Neural progenitor cell (in vitro differentiated cells): ENCODE measurements around the gene SPEN. TPM values are rescaled to one million over a fixed set of nuclear protein-coding genes. Genes with fewer than 3 reads are reported as not detected.

Source experiments
- DNase-seq: peaks from one replicate; pipeline ENCODE4 v3.0.0-alpha.2; 2016; ENCODE audit warnings: low spot score
- H2AFZ ChIP-seq: fragments of 200-600 bp; sonication (generic); replicated peaks from 2 replicates; pipeline ENCODE4 v1.6.1; 2016; ENCODE audit warnings: antibody characterized with exemption
- H3F3A ChIP-seq: fragments of 200-600 bp; sonication (generic); 2 replicates; pipeline ENCODE4 v1.6.1; 2016; ENCODE audit warnings: antibody characterized with exemption, low read depth
- H3K27ac ChIP-seq: fragments of 200-600 bp; sonication (generic); 2 replicates; pipeline ENCODE4 v1.5.1; 2016; ENCODE audit warnings: mild to moderate bottlenecking
- H3K27me3 ChIP-seq: fragments of 200-600 bp; sonication (generic); 2 replicates; pipeline ENCODE4 v1.6.1; 2016; ENCODE audit warnings: mild to moderate bottlenecking, moderate library complexity
- H3K36me3 ChIP-seq: fragments of 200-600 bp; sonication (generic); 2 replicates; pipeline ENCODE4 v1.5.1; 2016
- H3K4me1 ChIP-seq: fragments of 200-600 bp; sonication (generic); 2 replicates; pipeline ENCODE4 v1.6.1; 2016; ENCODE audit warnings: mixed run types
- H3K4me2 ChIP-seq: fragments of 200-600 bp; sonication (generic); 2 replicates; pipeline ENCODE4 v1.6.1; 2016
- H3K4me3 ChIP-seq: fragments of 200-600 bp; sonication (generic); 2 replicates; pipeline ENCODE4 v1.5.1; 2016
- H3K79me2 ChIP-seq: fragments of 200-600 bp; sonication (generic); 2 replicates; pipeline ENCODE4 v1.6.1; 2016; ENCODE audit warnings: low read depth
- H3K9ac ChIP-seq: fragments of 200-600 bp; sonication (generic); 2 replicates; pipeline ENCODE4 v1.6.1; 2016
- H3K9me3 ChIP-seq: fragments of 200-600 bp; sonication (generic); 2 replicates; pipeline ENCODE4 v1.5.1; 2016; ENCODE audit warnings: low read depth
- H4K20me1 ChIP-seq: fragments of 200-600 bp; sonication (generic); 2 replicates; pipeline ENCODE4 v1.6.1; 2016; ENCODE audit warnings: low read depth
- H3K27ac Mint-ChIP-seq: 3 replicates; pipeline ENCODE4 v1.8.0; 2021; ENCODE audit warnings: mixed read lengths
- H3K27me3 Mint-ChIP-seq: 2 replicates; pipeline ENCODE4 v1.8.0; 2022; ENCODE audit warnings: low read depth, mild to moderate bottlenecking, inconsistent platforms, moderate library complexity, mixed read lengths; ENCODE audit not compliant: insufficient read depth
- H3K36me3 Mint-ChIP-seq: 3 replicates; pipeline ENCODE4 v1.8.0; 2021; ENCODE audit warnings: mixed read lengths
- H3K4me1 Mint-ChIP-seq: 3 replicates; pipeline ENCODE4 v1.8.0; 2021; ENCODE audit warnings: mixed read lengths
- H3K4me3 Mint-ChIP-seq: 3 replicates; pipeline ENCODE4 v1.8.0; 2021; ENCODE audit warnings: mild to moderate bottlenecking, moderate library complexity, mixed read lengths
- H3K9me3 Mint-ChIP-seq: 3 replicates; pipeline ENCODE4 v1.8.0; 2020; ENCODE audit warnings: mixed read lengths
- EZH2 ChIP-seq: fragments of 200-600 bp; sonication (generic); IDR thresholded peaks from 2 replicates; pipeline ENCODE4 v1.6.1; 2017; ENCODE audit warnings: antibody characterized with exemption, mild to moderate bottlenecking, moderate library complexity
- EZH2phosphoT487 ChIP-seq: fragments of 200-600 bp; sonication (generic); IDR thresholded peaks from 2 replicates; pipeline ENCODE4 v1.6.1; 2017; ENCODE audit warnings: antibody characterized with exemption
- total RNA-seq: library from RNA; depleted of rRNA; stranded (reverse); fragments of >200 nt; gene quantifications from 2 replicates; pipeline ENCODE4 v1.2.3, GENCODE V29; 2015; ENCODE audit warnings: low replicate concordance
- TF ChIP-seq, protein P1 (sequence below): fragments of 200-600 bp; sonication (generic); IDR thresholded peaks from 2 replicates; pipeline ENCODE4 v1.5.1; 2017; ENCODE audit warnings: antibody characterized with exemption, mild to moderate bottlenecking

The SPEN gene
- total RNA-seq, 1 donor from 2014 or later = 59.6 TPM

DNA sequence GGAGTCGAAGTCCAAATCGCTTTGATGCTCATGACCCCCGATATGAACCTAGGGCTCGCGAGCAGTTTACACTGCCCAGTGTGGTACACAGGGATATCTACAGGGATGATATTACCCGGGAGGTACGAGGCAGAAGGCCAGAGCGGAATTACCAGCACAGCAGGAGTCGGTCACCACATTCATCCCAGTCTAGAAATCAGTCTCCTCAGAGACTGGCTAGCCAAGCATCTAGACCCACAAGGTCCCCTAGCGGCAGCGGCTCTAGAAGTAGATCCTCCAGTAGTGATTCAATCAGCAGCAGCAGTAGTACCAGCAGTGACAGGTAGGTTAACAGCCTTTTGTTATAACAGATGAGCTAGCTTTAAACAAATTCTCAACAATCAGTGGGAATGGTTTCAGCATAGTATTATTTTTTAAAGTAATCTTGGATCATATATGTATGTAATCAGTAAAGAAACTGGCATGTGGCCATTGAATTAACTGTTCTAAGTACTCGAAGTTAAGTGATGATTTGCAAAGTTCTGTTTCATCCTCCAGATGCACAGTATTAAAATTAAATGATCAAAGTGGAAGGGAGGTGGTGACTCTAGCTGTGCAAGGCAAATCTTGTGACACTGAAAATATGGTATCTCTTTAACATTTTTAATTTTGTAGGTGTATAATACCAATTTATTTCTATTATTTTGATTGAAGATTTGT, 29.0 kb downstream of the SPEN start:
- Mint-ChIP-seq H3K9me3 (no peaks in the 10 kb centered on the region), H3K36me3 (peaks cover 32% of the 10 kb centered on the region), H3K27me3 (no peaks in the 10 kb centered on the region), H3K27ac (no peak overlapping the region), H3K4me3 (no peak overlapping the region), H3K4me1 (peaks cover 13% of the 10 kb centered on the region)
- H3K9me3 ChIP-seq = no peaks in the 10 kb centered on the region
- H3K27me3 ChIP-seq = no peaks in the 10 kb centered on the region
- H3K36me3 ChIP-seq = peaks cover 20% of the 10 kb centered on the region
- no peak overlapping the region for H3K4me2 ChIP-seq
- H3K9ac ChIP-seq = no peak overlapping the region
- H3K79me2 ChIP-seq = peaks cover 98% of the 10 kb centered on the region
- peaks cover 33% of the 10 kb centered on the region for H3F3A ChIP-seq
- no peak overlapping the region for H3K4me3 ChIP-seq
- peaks cover 92% of the 10 kb centered on the region for H4K20me1 ChIP-seq
- TF ChIP-seq, protein P1, sequence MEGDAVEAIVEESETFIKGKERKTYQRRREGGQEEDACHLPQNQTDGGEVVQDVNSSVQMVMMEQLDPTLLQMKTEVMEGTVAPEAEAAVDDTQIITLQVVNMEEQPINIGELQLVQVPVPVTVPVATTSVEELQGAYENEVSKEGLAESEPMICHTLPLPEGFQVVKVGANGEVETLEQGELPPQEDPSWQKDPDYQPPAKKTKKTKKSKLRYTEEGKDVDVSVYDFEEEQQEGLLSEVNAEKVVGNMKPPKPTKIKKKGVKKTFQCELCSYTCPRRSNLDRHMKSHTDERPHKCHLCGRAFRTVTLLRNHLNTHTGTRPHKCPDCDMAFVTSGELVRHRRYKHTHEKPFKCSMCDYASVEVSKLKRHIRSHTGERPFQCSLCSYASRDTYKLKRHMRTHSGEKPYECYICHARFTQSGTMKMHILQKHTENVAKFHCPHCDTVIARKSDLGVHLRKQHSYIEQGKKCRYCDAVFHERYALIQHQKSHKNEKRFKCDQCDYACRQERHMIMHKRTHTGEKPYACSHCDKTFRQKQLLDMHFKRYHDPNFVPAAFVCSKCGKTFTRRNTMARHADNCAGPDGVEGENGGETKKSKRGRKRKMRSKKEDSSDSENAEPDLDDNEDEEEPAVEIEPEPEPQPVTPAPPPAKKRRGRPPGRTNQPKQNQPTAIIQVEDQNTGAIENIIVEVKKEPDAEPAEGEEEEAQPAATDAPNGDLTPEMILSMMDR = peak; percentile 46
- no peak for TF ChIP-seq EZH2
- no peaks in the 10 kb centered on the region for H3K4me1 ChIP-seq
- DNase-seq = peak; percentile 71
- H3K27ac ChIP-seq = no peak overlapping the region
- H2AFZ ChIP-seq = no peak overlapping the region

DNA sequence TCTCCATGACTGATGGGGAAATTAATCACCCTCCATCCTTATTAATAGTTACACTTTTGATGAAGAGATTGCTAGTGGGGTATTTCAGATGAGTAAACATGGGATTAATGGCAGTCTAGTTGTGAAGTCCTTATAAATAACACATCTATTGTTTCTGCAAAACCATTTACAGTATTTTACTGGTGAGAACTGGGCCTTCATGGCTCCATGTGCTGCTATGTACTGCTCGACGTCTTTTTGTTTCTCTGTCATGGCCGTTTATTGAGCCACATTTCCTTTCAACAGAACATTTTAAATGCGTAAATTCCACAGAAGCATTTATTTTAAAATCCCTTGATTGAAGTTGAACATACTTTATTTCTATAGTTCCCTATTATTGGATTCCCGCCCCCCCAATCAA, 34.5 kb downstream of the SPEN start:
- no peak for DNase-seq
- peaks cover 15% of the 10 kb centered on the region for H3K36me3 Mint-ChIP-seq
- no peaks in the 10 kb centered on the region for H3K9me3 ChIP-seq
- peaks cover 100% of the 10 kb centered on the region for H3K79me2 ChIP-seq
- no peak overlapping the region for H3K4me3 Mint-ChIP-seq
- H3K4me1 ChIP-seq = peaks cover 22% of the 10 kb centered on the region
- H3K27me3 ChIP-seq = no peaks in the 10 kb centered on the region
- H3K36me3 ChIP-seq = peaks cover 5% of the 10 kb centered on the region
- H3K4me3 ChIP-seq = no peak overlapping the region
- no peaks in the 10 kb centered on the region for H3K9me3 Mint-ChIP-seq
- H3F3A ChIP-seq = peaks cover 31% of the 10 kb centered on the region
- H3K27me3 Mint-ChIP-seq = peaks cover 3% of the 10 kb centered on the region
- peaks cover 36% of the 10 kb centered on the region for H3K4me1 Mint-ChIP-seq
- no peak overlapping the region for H3K27ac Mint-ChIP-seq
- H3K27ac ChIP-seq = no peak overlapping the region
- H2AFZ ChIP-seq = no peak overlapping the region
- no peak overlapping the region for H3K9ac ChIP-seq
- TF ChIP-seq EZH2phosphoT487 = no peak
- TF ChIP-seq EZH2 = no peak
- TF ChIP-seq, protein P1 = no peak
- H4K20me1 ChIP-seq = peaks cover 69% of the 10 kb centered on the region
- no peak overlapping the region for H3K4me2 ChIP-seq

DNA sequence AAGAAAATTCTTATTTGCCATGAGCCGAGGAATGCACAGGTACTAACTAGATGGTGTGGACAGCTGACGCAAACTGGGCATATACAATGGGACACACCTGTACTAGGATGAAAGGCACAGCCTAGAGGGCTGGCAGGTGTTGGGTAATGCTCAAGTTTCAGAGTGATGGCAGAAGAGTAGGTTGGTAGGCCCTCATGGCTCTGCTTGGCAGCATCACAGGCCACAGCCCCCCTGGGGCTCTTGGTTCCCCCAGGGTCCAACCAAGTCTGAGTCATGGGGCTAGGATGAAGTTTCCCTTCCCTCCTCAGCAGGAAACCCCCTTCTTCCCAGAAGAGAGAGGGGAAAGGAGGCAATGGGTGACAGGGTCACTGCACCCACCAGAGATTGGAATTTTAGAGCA, 35.2 kb downstream of the SPEN start:
- TF ChIP-seq EZH2 (no peak), EZH2phosphoT487 (no peak)
- TF ChIP-seq, protein P1 = no peak
- Histone ChIP-seq H3F3A (peaks cover 31% of the 10 kb centered on the region), H4K20me1 (peaks cover 66% of the 10 kb centered on the region), H3K4me2 (no peak overlapping the region), H3K4me3 (no peak overlapping the region), H3K9me3 (no peaks in the 10 kb centered on the region), H3K36me3 (peaks cover 5% of the 10 kb centered on the region), H3K79me2 (peaks cover 100% of the 10 kb centered on the region), H3K27me3 (no peaks in the 10 kb centered on the region), H3K27ac (no peak overlapping the region), H2AFZ (no peak overlapping the region), H3K4me1 (peaks cover 23% of the 10 kb centered on the region), H3K9ac (no peak overlapping the region)
- H3K27ac Mint-ChIP-seq = no peak overlapping the region
- H3K9me3 Mint-ChIP-seq = no peaks in the 10 kb centered on the region
- DNase-seq = no peak
- peaks cover 3% of the 10 kb centered on the region for H3K27me3 Mint-ChIP-seq
- H3K4me3 Mint-ChIP-seq = no peak overlapping the region
- H3K36me3 Mint-ChIP-seq = peaks cover 15% of the 10 kb centered on the region
- H3K4me1 Mint-ChIP-seq = peaks cover 37% of the 10 kb centered on the region
